C4-2B (cell line): ENCODE results near the gene CNOT1.

Source experiments
- CTCF ChIP-seq: fragments of 450-650 bp; conservative IDR thresholded peaks from 2 replicates; pipeline ENCODE4 v1.5.1; 2017; ENCODE audit warnings: mild to moderate bottlenecking
- ZFX ChIP-seq: fragments of 450-650 bp; IDR thresholded peaks from 2 replicates; pipeline ENCODE4 v1.6.1; 2017

DNA sequence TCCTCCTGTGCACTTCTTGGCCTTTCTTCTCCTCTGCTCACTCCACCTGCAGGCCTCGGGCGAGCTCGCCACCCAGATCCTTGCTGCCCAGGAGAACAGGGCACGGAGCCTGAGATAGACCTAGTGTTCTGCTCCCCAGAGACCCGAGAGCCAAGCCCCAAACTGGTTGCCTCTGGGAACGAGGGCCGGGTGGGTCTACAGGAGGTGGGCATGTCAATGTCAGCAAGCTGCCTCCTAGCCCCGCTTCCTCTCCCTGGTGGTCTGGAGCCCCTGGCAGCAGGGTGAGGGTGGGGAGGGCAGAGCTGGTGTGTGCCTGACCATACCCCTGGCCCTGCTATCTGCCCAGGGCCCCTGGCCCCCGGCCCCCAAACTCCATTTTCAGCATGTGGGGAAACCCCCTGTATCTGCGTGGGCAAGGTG, 130.5 kb downstream of the CNOT1 start:
- TF ChIP-seq CTCF (no peak), ZFX (no peak)
